ENCODE data around the gene PITX1.

- TF ChIP-seq, protein P1, sequence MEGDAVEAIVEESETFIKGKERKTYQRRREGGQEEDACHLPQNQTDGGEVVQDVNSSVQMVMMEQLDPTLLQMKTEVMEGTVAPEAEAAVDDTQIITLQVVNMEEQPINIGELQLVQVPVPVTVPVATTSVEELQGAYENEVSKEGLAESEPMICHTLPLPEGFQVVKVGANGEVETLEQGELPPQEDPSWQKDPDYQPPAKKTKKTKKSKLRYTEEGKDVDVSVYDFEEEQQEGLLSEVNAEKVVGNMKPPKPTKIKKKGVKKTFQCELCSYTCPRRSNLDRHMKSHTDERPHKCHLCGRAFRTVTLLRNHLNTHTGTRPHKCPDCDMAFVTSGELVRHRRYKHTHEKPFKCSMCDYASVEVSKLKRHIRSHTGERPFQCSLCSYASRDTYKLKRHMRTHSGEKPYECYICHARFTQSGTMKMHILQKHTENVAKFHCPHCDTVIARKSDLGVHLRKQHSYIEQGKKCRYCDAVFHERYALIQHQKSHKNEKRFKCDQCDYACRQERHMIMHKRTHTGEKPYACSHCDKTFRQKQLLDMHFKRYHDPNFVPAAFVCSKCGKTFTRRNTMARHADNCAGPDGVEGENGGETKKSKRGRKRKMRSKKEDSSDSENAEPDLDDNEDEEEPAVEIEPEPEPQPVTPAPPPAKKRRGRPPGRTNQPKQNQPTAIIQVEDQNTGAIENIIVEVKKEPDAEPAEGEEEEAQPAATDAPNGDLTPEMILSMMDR (IDR thresholded peaks at IDR 0.05; ENCODE audit: low read depth, low read length, missing input control) = no peak
- TF ChIP-seq FOXA2 (IDR thresholded peaks at IDR 0.05) (no peak), SP1 (IDR thresholded peaks at IDR 0.05) (no peak), TAF1 (conservative IDR thresholded peaks at IDR 0.05) (no peak)
- TF ChIP-seq, protein P2, sequence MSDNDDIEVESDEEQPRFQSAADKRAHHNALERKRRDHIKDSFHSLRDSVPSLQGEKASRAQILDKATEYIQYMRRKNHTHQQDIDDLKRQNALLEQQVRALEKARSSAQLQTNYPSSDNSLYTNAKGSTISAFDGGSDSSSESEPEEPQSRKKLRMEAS (IDR thresholded peaks at IDR 0.05) = no peak
Observed at GRCh38 chr5:135051399-135051798, 17.4 kb upstream of the PITX1 start.

All from liver (tissue), 3 donors.